Aorta (tissue), 5 donors: Measurements from ENCODE around the gene SLC30A7. TPM values are rescaled to one million over a fixed set of nuclear protein-coding genes. Genes with fewer than 3 reads are reported as not detected.

Source experiments
- ATAC-seq: fragments of 200-7000 bp; cut with Tn5 transposase; one replicate; pipeline ENCODE4 v1.9.1; 2022; ENCODE audit warnings: moderate library complexity; ENCODE audit not compliant: low FRiP score
- DNase-seq, 2 donors: peaks; one replicate each; pipeline ENCODE4 v3.0.0-alpha.2; 2020
- H3K27ac ChIP-seq, 2 donors: one replicate each; pipeline ENCODE4 v1.5.1; 2013; ENCODE audit warnings: low read length in 2 of 2, mild to moderate bottlenecking in 2 of 2, moderate library complexity in 2 of 2, control low read depth in 1 of 2, inconsistent platforms in 1 of 2, low read depth in 1 of 2
- H3K27me3 ChIP-seq, 2 donors: one replicate each; pipeline ENCODE4 v1.6.1; 2013; ENCODE audit warnings: control low read depth in 1 of 2, low read length in 1 of 2, mild to moderate bottlenecking in 1 of 2, moderate library complexity in 1 of 2; ENCODE audit not compliant: insufficient read depth in 2 of 2, control insufficient read depth in 1 of 2
- H3K36me3 ChIP-seq, 2 donors: one replicate each; pipeline ENCODE4 v1.6.1; 2013; ENCODE audit warnings: control low read depth in 1 of 2, low read length in 1 of 2, mild to moderate bottlenecking in 1 of 2; ENCODE audit not compliant: insufficient read depth in 2 of 2, control insufficient read depth in 1 of 2
- H3K4me1 ChIP-seq, 2 donors: one replicate each; pipeline ENCODE4 v1.6.1; 2013; ENCODE audit warnings: low read length in 2 of 2, control low read depth in 1 of 2, mild to moderate bottlenecking in 1 of 2, moderate library complexity in 1 of 2; ENCODE audit not compliant: insufficient read depth in 2 of 2, control insufficient read depth in 1 of 2
- H3K4me3 ChIP-seq, 2 donors: one replicate each; pipeline ENCODE4 v1.5.1; 2013; ENCODE audit warnings: low read length in 2 of 2, control low read depth in 1 of 2, mild to moderate bottlenecking in 1 of 2
- H3K9me3 ChIP-seq: one replicate; pipeline ENCODE4 v1.6.1; 2013; ENCODE audit warnings: mild to moderate bottlenecking, low read length; ENCODE audit not compliant: control insufficient read depth
- WGBS, 2 donors: extraction: QIAGEN DNeasy Blood & Tissue Kit; methylation state at CpG; one replicate each; pipeline ENCODE4 v1.1.7; 2013; 5-methylcytosine and 5-hydroxymethylcytosine counted together
- intact Hi-C, 2 donors: fragments of 100-400 bp; cut with DNase I; formaldehyde crosslinking; loops; one replicate each; pipeline versions ENCODE4 v1.14.2 to v1.15.0; 2022
- polyA plus RNA-seq, 2 donors: library from polyadenylated mRNA; stranded (reverse); fragments of 200-250 nt; gene quantifications; one replicate each; pipeline ENCODE4 v1.2.3, GENCODE V29; 2013
- total RNA-seq, 2 donors: library from RNA; stranded (reverse); fragmentation: NEBNext Ultra II Directional; extraction: Animal tissue kit (Norgen Biotek cat#: 25700); gene quantifications; one replicate each; pipeline ENCODE4 v1.2.1, GENCODE V29; 2021
- donor health status: healthy with polysubstance abuse.
- donor health status: Bipolar disorder and iron deficiency.
- donor health status: DM: no; HTN: no; CAD: no.
- donor health status: DM: no; HTN: no; CAD: no.
- donor health status: DM: yes; HTN: yes; CAD: no.

SLC30A7 gene
- total and polyA plus RNA-seq, 4 donors: 2.1 to 36.2 (median 15.7) TPM

GRCh38 chr1:100969327-100969726, 73.4 kb downstream of the SLC30A7 start:
- Histone ChIP-seq H3K27me3 (no peaks in the 10 kb centered on the region), H3K9me3 (no peaks in the 10 kb centered on the region), H3K27ac (peak overlapping the region in 1 of 2 donors; percentile 5), H3K4me1 (no peaks in the 10 kb centered on the region), H3K4me3 (no peak overlapping the region), H3K36me3 (peaks cover 0 to 4% of the 10 kb centered on the region in 2 donors)
- intact Hi-C loops: no loop called here
- WGBS, 2 donors: 27 to 31% methylated on average over 2 of the region's 2 CpGs
- ATAC-seq (no peak), DNase-seq (no peak)

DNA sequence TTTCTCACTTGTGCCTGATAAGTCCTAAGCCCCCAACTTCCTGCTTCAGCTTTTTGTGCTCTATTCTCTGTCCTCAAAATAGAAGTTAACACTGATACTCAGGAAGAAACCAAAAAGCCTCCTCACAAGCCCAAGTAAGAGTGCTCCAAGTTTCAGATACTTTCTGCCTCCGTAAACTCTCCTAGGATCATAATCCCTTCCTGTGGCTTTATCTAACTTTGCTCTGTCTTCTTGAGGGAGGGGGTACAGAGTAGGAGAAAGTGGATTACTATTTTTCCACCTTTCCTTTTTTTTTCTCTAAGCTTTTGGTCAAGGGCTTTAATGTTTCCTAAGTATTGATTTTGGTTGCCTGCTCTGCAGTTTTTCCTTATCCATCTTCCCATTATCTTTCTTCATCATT, 75.1 kb downstream of the SLC30A7 start:
- no peaks in the 10 kb centered on the region for H3K27me3 ChIP-seq
- no peaks in the 10 kb centered on the region for H3K4me1 ChIP-seq
- intact Hi-C loops: no loop called here
- WGBS, 2 donors: 96% methylated on average over 1 of the region's 1 CpG
- no peaks in the 10 kb centered on the region for H3K9me3 ChIP-seq
- ATAC-seq (no peak), DNase-seq (no peak)
- no peak overlapping the region for H3K27ac ChIP-seq
- H3K4me3 ChIP-seq: no peak overlapping the region
- H3K36me3 ChIP-seq: peaks cover 0 to under 1% of the 10 kb centered on the region in 2 donors

DNA sequence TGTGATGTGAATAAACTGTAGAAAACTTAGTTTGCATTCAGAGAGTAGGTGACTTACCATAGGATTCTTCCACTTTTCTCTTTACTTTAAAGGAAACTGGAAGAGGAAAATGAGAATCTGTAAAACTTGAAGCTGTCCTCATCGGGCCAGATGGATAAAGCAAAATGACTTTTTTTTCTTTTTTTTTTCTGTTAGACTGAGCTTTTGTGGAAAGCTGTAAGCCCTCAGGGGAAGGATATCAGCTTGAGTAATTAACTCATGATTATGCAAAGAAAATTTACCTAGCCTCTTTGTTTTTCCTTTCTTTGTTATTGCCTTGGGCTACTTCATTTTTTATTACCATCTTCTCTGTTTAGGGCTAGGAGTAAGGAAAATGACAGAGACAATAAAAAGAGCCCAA, 76.3 kb downstream of the SLC30A7 start:
- Histone ChIP-seq H3K9me3 (no peaks in the 10 kb centered on the region), H3K4me1 (no peaks in the 10 kb centered on the region), H3K36me3 (no peaks in the 10 kb centered on the region), H3K27me3 (no peaks in the 10 kb centered on the region), H3K27ac (no peak overlapping the region), H3K4me3 (no peak overlapping the region)
- DNase-seq (no peak), ATAC-seq (no peak)
- intact Hi-C loops: no loop called here
- 81 to 83% methylated on average over 1 of the region's 1 CpG for WGBS, 2 donors

DNA sequence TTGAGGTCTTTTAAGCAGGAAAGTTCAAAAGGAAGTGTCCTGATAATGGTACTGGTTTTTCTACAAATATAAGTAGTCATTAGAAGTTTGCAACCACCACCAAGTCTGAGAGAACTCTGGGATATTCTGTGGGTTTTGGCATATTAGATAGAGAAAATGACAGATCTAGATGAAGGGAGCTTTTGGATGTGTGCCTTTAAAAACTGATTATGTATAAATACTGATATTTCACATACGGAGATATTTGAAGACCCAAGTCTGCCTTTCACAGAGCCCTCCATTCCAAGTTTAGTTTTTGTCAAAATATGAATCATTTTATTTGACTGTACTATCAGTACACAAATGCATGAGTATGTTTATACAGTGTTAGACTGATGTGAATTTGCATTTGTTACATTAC, 81.0 kb downstream of the SLC30A7 start:
- ATAC-seq (no peak), DNase-seq (no peak)
- no peak overlapping the region for H3K4me3 ChIP-seq
- no peaks in the 10 kb centered on the region for H3K9me3 ChIP-seq
- WGBS, 2 donors: 22 to 25% methylated on average over 1 of the region's 1 CpG
- H3K27ac ChIP-seq: no peak overlapping the region
- no peaks in the 10 kb centered on the region for H3K4me1 ChIP-seq
- H3K27me3 ChIP-seq: peaks cover 0 to 2% of the 10 kb centered on the region in 2 donors
- no peaks in the 10 kb centered on the region for H3K36me3 ChIP-seq
- intact Hi-C loops: no loop called here

- intact Hi-C loops: no loop called here
- no peak for DNase-seq
- WGBS, 2 donors: 97% methylated on average over 2 of the region's 2 CpGs
- no peaks in the 10 kb centered on the region for H3K36me3 ChIP-seq
- peaks cover 0 to 2% of the 10 kb centered on the region in 2 donors for H3K27me3 ChIP-seq
- no peak overlapping the region for H3K27ac ChIP-seq
- no peaks in the 10 kb centered on the region for H3K9me3 ChIP-seq
- H3K4me3 ChIP-seq: no peak overlapping the region
- no peaks in the 10 kb centered on the region for H3K4me1 ChIP-seq
- no peak for ATAC-seq
Observed at GRCh38 chr1:100979631-100980030, 83.7 kb downstream of the SLC30A7 start.

DNA sequence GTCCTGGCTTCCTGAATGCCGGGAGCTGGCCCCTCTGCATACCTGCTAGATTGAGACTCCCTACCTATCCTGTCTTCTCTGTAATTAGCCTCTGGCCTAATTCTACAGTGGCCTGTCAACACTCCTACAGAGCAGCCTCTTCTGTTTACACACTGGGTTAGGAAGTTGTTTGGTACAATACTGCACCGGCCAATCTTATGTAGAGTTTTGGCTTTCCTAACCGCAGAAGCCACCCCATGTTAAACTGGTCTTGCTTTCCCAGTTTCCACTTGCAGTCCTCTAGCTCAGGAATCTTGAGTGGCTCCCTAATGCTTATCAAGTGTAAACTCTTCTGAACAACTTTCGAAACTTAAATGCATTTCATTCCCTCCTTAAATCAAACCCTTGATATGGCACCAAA, 86.9 kb downstream of the SLC30A7 start:
- no peak for ATAC-seq
- Histone ChIP-seq H3K4me3 (no peak overlapping the region), H3K36me3 (no peaks in the 10 kb centered on the region), H3K27ac (no peak overlapping the region), H3K4me1 (no peaks in the 10 kb centered on the region), H3K27me3 (peaks cover 0 to 2% of the 10 kb centered on the region in 2 donors), H3K9me3 (no peaks in the 10 kb centered on the region)
- DNase-seq: no peak
- 95 to 99% methylated on average over 4 of the region's 4 CpGs for WGBS, 2 donors
- intact Hi-C loops: no loop called here

DNA sequence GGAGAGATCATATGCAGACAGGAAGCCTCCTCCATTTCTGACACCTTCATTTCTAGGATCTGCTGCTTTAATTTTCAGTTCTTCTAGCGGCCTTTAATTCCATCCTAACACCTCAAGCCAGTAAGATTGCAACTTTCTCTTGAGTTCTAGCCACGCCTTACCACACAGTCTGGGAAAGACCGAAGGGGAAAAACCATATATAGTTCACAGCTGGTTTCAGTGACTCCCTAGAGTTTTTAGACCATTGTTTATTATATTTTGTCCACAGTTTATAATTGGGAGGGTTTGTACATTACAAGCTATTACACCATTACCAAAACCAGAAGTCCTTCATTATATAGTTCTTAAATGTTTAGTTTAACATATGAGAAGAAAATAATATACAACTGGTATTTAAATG, 92.2 kb downstream of the SLC30A7 start:
- WGBS, 2 donors: 92 to 94% methylated on average over 3 of the region's 3 CpGs
- DNase-seq (no peak), ATAC-seq (no peak)
- intact Hi-C loops: no loop called here
- H3K27ac ChIP-seq: no peak overlapping the region
- no peaks in the 10 kb centered on the region for H3K4me1 ChIP-seq
- no peaks in the 10 kb centered on the region for H3K27me3 ChIP-seq
- H3K36me3 ChIP-seq: no peaks in the 10 kb centered on the region
- H3K4me3 ChIP-seq: no peak overlapping the region
- no peaks in the 10 kb centered on the region for H3K9me3 ChIP-seq

DNA sequence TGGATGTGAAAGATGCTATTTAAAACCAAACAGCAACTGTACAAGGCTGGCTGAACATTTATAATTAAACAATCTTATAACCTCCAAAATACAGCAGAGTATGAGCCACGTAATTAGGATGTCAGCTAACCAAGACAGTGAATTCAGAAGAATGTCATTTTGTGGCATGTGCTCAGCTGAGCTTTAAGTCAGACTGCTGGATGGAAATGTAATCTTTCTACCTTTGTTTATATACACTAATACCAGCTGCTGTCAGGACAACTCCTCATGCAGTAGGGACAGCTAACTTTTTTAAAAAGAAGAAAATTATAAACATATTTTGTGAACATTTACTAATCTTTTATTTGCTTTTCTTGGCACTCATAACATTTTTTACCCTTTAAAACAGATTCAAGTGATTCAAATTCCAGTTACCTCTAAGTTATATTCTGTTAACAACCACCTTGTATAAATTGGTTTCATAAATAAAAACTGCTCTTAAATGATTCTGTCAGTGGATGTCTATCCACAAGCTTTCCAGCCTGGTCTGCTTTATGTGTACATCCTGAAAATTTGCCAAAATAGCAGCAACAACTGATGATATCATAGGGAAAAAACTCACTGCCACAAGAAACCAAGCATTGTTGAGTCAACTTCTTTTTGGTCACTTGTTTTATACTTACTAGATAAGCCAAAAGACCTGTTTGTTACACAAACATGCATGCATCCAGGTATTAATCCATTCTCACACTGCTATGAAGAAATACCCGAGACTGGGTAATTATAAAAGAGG, 93.6 kb downstream of the SLC30A7 start:
- DNase-seq (no peak), ATAC-seq (no peak)
- Histone ChIP-seq H3K27me3 (no peaks in the 10 kb centered on the region), H3K27ac (no peak overlapping the region), H3K4me1 (no peaks in the 10 kb centered on the region), H3K36me3 (no peaks in the 10 kb centered on the region), H3K9me3 (no peaks in the 10 kb centered on the region), H3K4me3 (no peak overlapping the region)
- WGBS, 2 donors: 44 to 46% methylated on average over 2 of the region's 2 CpGs
- intact Hi-C loops: no loop called here

DNA sequence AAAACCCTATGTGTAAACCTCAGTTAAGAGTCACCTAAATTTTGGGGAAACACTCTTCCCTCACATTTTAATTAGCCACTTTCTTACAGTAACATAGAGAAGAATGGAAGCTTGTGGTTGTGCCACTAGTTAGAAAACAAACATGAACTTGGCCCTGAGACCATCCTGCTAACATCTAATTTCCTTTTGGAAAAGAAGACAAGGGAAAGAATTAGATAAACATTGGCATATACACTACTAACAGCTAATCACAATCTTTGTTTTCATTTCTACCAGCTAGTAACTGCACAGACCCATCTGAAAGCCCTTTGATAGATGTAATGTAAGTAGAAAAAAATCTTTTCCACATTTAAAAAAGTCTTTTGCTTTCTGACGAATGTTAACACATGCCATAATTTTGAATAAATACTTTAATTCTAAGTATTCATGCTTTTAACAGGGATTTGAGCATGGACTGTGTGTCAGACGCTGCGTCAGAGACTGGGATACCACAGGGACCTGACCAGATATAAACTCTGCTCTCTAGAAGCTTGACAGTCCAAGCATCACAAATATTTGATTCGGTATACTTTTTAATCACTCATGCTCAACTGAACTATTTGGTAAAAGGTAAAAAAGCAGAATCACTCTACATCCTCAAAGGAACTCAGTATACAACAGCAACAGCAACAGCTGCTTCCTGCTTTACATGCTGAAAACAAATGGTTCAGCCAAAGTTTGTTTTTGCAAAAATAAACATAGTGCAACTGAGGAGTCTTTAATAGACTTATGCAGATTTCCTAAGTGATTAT, 99.5 kb downstream of the SLC30A7 start:
- intact Hi-C loops: no loop called here
- H3K36me3 ChIP-seq: peaks cover 0 to 4% of the 10 kb centered on the region in 2 donors
- DNase-seq: no peak
- no peaks in the 10 kb centered on the region for H3K4me1 ChIP-seq
- no peaks in the 10 kb centered on the region for H3K9me3 ChIP-seq
- H3K27me3 ChIP-seq: no peaks in the 10 kb centered on the region
- WGBS, 2 donors: 56 to 62% methylated on average over 4 of the region's 4 CpGs
- H3K4me3 ChIP-seq: no peak overlapping the region
- no peak for ATAC-seq
- H3K27ac ChIP-seq: no peak overlapping the region
